Hepatocyte (in vitro differentiated cells): Measurements from ENCODE around the gene ARMC2. TPM values are rescaled to one million over a fixed set of nuclear protein-coding genes. Genes with fewer than 3 reads are reported as not detected.

Experiments used
- DNase-seq: peaks from one replicate; pipeline ENCODE4 v3.0.0-alpha.2; 2016; ENCODE audit warnings: low spot score
- H2AFZ ChIP-seq: fragments of 200-600 bp; sonication (generic); 2 replicates; pipeline ENCODE4 v1.6.0; 2016; ENCODE audit warnings: antibody characterized with exemption, mild to moderate bottlenecking
- H3K27ac ChIP-seq: fragments of 200-600 bp; sonication (generic); 2 replicates; pipeline ENCODE4 v1.5.1; 2016; ENCODE audit warnings: mild to moderate bottlenecking
- H3K27me3 ChIP-seq: fragments of 200-600 bp; sonication (generic); 2 replicates; pipeline ENCODE4 v1.6.1; 2016
- H3K36me3 ChIP-seq: fragments of 200-600 bp; sonication (generic); replicated peaks from 2 replicates; pipeline ENCODE4 v1.5.1; 2016; ENCODE audit warnings: low read depth; ENCODE audit not compliant: insufficient read depth
- H3K4me1 ChIP-seq: fragments of 200-600 bp; sonication (generic); 2 replicates; pipeline ENCODE4 v1.5.1; 2016; ENCODE audit warnings: mild to moderate bottlenecking, moderate library complexity; ENCODE audit not compliant: insufficient read depth
- H3K4me2 ChIP-seq: fragments of 200-600 bp; sonication (generic); 2 replicates; pipeline ENCODE4 v1.6.0; 2016
- H3K4me3 ChIP-seq: fragments of 200-600 bp; sonication (generic); 2 replicates; pipeline ENCODE4 v1.5.1; 2016; ENCODE audit warnings: mild to moderate bottlenecking
- H3K79me2 ChIP-seq: fragments of 200-600 bp; sonication (generic); 2 replicates; pipeline ENCODE4 v1.6.0; 2017; ENCODE audit warnings: mild to moderate bottlenecking
- H3K9me2 ChIP-seq: fragments of 200-600 bp; sonication (generic); replicated peaks from 2 replicates; pipeline ENCODE4 v1.6.0; 2017; ENCODE audit warnings: mild to moderate bottlenecking; ENCODE audit not compliant: insufficient read depth
- H3K9me3 ChIP-seq: fragments of 200-600 bp; sonication (generic); 2 replicates; pipeline ENCODE4 v1.5.1; 2016; ENCODE audit warnings: low read depth, mild to moderate bottlenecking
- H4K20me1 ChIP-seq: fragments of 200-600 bp; sonication (generic); 2 replicates; pipeline ENCODE4 v1.6.0; 2016; ENCODE audit warnings: mild to moderate bottlenecking; ENCODE audit not compliant: insufficient read depth, poor library complexity, severe bottlenecking
- EZH2 ChIP-seq: fragments of 200-600 bp; sonication (generic); IDR thresholded peaks from 2 replicates; pipeline ENCODE4 v1.6.1; 2016; ENCODE audit warnings: antibody characterized with exemption, mild to moderate bottlenecking, borderline replicate concordance
- EZH2phosphoT487 ChIP-seq: fragments of 200-600 bp; sonication (generic); IDR thresholded peaks from one replicate; pipeline ENCODE4 v1.6.1; 2018; ENCODE audit warnings: antibody characterized with exemption, mild to moderate bottlenecking, low read depth, moderate library complexity; ENCODE audit not compliant: unreplicated experiment, severe bottlenecking
- WGBS: methylation state at CpG from one replicate; pipeline ENCODE4 v1.1.6; 2016; ENCODE audit warnings: low lambda C conversion rate; ENCODE audit errors: missing lambda C conversion rate; 5-methylcytosine and 5-hydroxymethylcytosine counted together
- polyA plus RNA-seq: library from polyadenylated mRNA; unstranded; fragments of >200 nt; fragmentation: Nextera tagmentation; extraction: Ambion mirVana; gene quantifications from 2 replicates; pipeline ENCODE4 v1.2.1, GENCODE V29; 2016
- total RNA-seq: library from RNA; depleted of rRNA; stranded (reverse); fragments of >200 nt; gene quantifications from 2 replicates; pipeline ENCODE4 v1.2.3, GENCODE V29; 2014
- TF ChIP-seq, protein P1 (sequence below): fragments of 200-600 bp; sonication (generic); IDR thresholded peaks from 2 replicates; pipeline ENCODE4 v1.5.1; 2016; ENCODE audit warnings: antibody characterized with exemption, mild to moderate bottlenecking; ENCODE audit not compliant: poor library complexity

The ARMC2 gene
- total and polyA plus RNA-seq, 2 experiments from 2014 or later, result 2.8 to 4.8 TPM

DNA sequence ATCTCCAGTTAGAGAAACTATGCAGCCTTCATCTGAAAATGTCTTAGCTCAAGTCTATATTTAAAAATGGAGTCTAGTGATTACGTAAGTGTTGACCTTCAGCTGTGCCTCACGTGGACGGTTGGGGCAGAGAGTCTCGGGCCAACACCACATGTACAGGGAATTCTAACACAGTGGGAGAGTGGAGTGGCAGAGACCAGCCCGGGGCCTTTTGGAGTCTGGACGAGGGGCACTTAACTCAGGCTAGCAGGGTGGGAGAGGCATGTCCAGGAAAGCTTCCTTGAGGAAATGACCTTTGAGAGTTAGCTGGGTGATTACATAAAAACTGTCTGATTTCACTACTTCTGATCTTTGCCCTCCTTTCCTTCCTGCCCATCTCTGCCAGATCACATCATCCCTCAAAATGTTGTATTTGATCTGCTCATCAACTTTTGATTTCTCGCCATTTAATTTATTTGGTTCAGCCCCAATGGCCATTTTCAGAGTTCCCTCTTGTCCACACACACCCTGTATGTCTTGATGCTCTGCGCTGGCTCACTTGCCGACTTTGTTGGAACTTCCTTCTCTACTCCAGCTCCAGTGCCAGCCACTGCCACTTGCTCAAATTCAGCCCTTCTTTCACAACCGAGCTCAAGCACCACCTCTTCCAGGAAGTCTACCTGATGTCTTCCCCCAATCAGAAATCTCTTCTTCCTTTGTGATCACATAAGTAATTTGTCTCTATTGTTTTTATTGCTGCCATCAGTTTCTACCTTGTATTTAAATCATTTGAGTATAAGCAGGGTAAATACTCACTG lies 2.6 kb downstream of the ARMC2 start:
- H3K9me2 ChIP-seq, result no peaks in the 10 kb centered on the region
- H3K79me2 ChIP-seq, result peaks cover 13% of the 10 kb centered on the region
- DNase-seq, result no peak
- H4K20me1 ChIP-seq, result no peaks in the 10 kb centered on the region
- no peak overlapping the region for H2AFZ ChIP-seq
- no peak overlapping the region for H3K27ac ChIP-seq
- H3K4me3 ChIP-seq, result no peak overlapping the region
- TF ChIP-seq EZH2phosphoT487 (no peak), EZH2 (no peak)
- TF ChIP-seq, protein P1, sequence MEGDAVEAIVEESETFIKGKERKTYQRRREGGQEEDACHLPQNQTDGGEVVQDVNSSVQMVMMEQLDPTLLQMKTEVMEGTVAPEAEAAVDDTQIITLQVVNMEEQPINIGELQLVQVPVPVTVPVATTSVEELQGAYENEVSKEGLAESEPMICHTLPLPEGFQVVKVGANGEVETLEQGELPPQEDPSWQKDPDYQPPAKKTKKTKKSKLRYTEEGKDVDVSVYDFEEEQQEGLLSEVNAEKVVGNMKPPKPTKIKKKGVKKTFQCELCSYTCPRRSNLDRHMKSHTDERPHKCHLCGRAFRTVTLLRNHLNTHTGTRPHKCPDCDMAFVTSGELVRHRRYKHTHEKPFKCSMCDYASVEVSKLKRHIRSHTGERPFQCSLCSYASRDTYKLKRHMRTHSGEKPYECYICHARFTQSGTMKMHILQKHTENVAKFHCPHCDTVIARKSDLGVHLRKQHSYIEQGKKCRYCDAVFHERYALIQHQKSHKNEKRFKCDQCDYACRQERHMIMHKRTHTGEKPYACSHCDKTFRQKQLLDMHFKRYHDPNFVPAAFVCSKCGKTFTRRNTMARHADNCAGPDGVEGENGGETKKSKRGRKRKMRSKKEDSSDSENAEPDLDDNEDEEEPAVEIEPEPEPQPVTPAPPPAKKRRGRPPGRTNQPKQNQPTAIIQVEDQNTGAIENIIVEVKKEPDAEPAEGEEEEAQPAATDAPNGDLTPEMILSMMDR, result no peak
- H3K4me2 ChIP-seq, result no peak overlapping the region
- WGBS, result 86% methylated on average over 10 of the region's 10 CpGs
- H3K9me3 ChIP-seq, result no peaks in the 10 kb centered on the region
- H3K27me3 ChIP-seq, result no peaks in the 10 kb centered on the region
- no peaks in the 10 kb centered on the region for H3K36me3 ChIP-seq
- H3K4me1 ChIP-seq, result peaks cover 4% of the 10 kb centered on the region

GRCh38 chr6:108851756-108852155 lies 3.5 kb downstream of the ARMC2 start:
- H3K27me3 ChIP-seq, result no peaks in the 10 kb centered on the region
- 81% methylated on average over 1 of the region's 1 CpG for WGBS

DNA sequence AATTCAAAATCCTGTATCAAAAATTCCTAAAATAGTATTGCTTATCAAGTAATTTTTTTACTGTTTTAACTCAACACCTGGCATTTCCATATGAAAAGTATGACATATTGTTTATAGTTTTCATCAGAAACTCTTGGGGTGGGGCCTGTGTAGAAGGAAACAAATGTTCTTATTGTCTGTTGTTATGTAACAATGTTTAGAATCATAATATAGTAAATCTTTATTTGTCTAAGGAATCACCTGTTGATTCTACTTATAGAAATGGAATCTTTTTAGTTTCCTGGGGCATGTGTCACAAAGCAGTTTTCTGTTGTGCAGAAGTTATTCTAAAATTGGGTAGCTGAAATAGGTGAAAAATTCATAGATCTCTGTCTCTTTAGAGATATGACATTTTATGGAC lies 4.9 kb downstream of the ARMC2 start:
- Histone ChIP-seq H3K79me2 (peaks cover 13% of the 10 kb centered on the region), H3K27me3 (no peaks in the 10 kb centered on the region), H4K20me1 (no peaks in the 10 kb centered on the region), H3K4me3 (no peak overlapping the region), H2AFZ (no peak overlapping the region), H3K9me2 (no peaks in the 10 kb centered on the region), H3K4me2 (no peak overlapping the region), H3K27ac (no peak overlapping the region), H3K4me1 (no peaks in the 10 kb centered on the region), H3K36me3 (no peaks in the 10 kb centered on the region), H3K9me3 (peaks cover 4% of the 10 kb centered on the region)
- no peak for DNase-seq
- TF ChIP-seq EZH2phosphoT487 (no peak), EZH2 (no peak)
- TF ChIP-seq, protein P1, result no peak

More at GRCh38 chr6:108851756-108852155, 3.5 kb downstream of the ARMC2 start:
- no peaks in the 10 kb centered on the region for H3K9me2 ChIP-seq
- H2AFZ ChIP-seq, result no peak overlapping the region
- H3K9me3 ChIP-seq, result no peaks in the 10 kb centered on the region
- peaks cover 13% of the 10 kb centered on the region for H3K79me2 ChIP-seq
- H3K27ac ChIP-seq, result no peak overlapping the region
- no peak overlapping the region for H3K4me2 ChIP-seq
- no peaks in the 10 kb centered on the region for H3K36me3 ChIP-seq
- peaks cover 4% of the 10 kb centered on the region for H3K4me1 ChIP-seq
- DNase-seq, result no peak
- H3K4me3 ChIP-seq, result no peak overlapping the region
- H4K20me1 ChIP-seq, result no peaks in the 10 kb centered on the region
- TF ChIP-seq, protein P1, result no peak
- TF ChIP-seq EZH2phosphoT487 (no peak), EZH2 (no peak)
